ENCODE data around the gene DNAH2.

DNAH2 gene

GRCh38 chr17:7864995-7865650 lies 147.6 kb downstream of the DNAH2 start:
- DNase-seq (ENCODE audit: low read depth in 1 of 2, low spot score in 1 of 2), result no peak

GRCh38 chr17:7867881-7868329 lies 150.4 kb downstream of the DNAH2 start:
- no peak for DNase-seq (ENCODE audit: low read depth in 1 of 2, low spot score in 1 of 2)

GRCh38 chr17:7873051-7873450 lies 155.5 kb downstream of the DNAH2 start:
- no peak for DNase-seq (ENCODE audit: low read depth in 1 of 2, low spot score in 1 of 2)

GRCh38 chr17:7875804-7876370 lies 158.3 kb downstream of the DNAH2 start:
- DNase-seq (ENCODE audit: low read depth in 1 of 2, low spot score in 1 of 2), result no peak

- DNase-seq (ENCODE audit: low read depth in 1 of 2, low spot score in 1 of 2), result no peak
Observed at GRCh38 chr17:7878234-7878633, 160.7 kb downstream of the DNAH2 start.

- DNase-seq (ENCODE audit: low read depth in 1 of 2, low spot score in 1 of 2), result no peak
Observed at GRCh38 chr17:7880076-7880868, 162.7 kb downstream of the DNAH2 start.

GRCh38 chr17:7881276-7882054 lies 163.9 kb downstream of the DNAH2 start:
- DNase-seq (ENCODE audit: low read depth in 1 of 2, low spot score in 1 of 2), result no peak

- DNase-seq (ENCODE audit: low read depth in 1 of 2, low spot score in 1 of 2), result no peak
Observed at GRCh38 chr17:7882068-7882467, 164.5 kb downstream of the DNAH2 start.

GRCh38 chr17:7882629-7883028 lies 165.1 kb downstream of the DNAH2 start:
- DNase-seq (ENCODE audit: low read depth in 1 of 2, low spot score in 1 of 2), result no peak

Measured in activated T-helper 1 cell treated with anti-CD3 and anti-CD28 coated beads, Interleukin-2, amount 50 U/mL, for 16 hours (primary cell).